Neural cell (in vitro differentiated cells): ENCODE data around the gene ACY1.

Source experiments
- CTCF ChIP-seq: fragments of 450-650 bp; IDR thresholded peaks from 2 replicates; pipeline ENCODE4 v1.5.1; 2014; ENCODE audit warnings: antibody characterized with exemption, mild to moderate bottlenecking, moderate library complexity; ENCODE audit not compliant: poor library complexity, severe bottlenecking
- EP300 ChIP-seq: fragments of 450-650 bp; conservative IDR thresholded peaks from 2 replicates; pipeline ENCODE4 v1.6.1; 2014; ENCODE audit warnings: antibody characterized with exemption, mild to moderate bottlenecking, moderate library complexity; ENCODE audit not compliant: poor library complexity, severe bottlenecking
- EZH2 ChIP-seq: fragments of 200-600, 300-800 bp; shearing (Covaris generic), sonication (generic); IDR thresholded peaks from 2 replicates; pipeline ENCODE4 v1.6.1; 2014; ENCODE audit warnings: antibody characterized with exemption, low read length, borderline replicate concordance, mild to moderate bottlenecking; ENCODE audit not compliant: insufficient read depth, poor library complexity, severe bottlenecking
- MXI1 ChIP-seq: fragments of 450-650 bp; conservative IDR thresholded peaks from 2 replicates; pipeline ENCODE4 v1.6.1; 2014; ENCODE audit warnings: antibody characterized with exemption, mild to moderate bottlenecking; ENCODE audit not compliant: poor library complexity, severe bottlenecking
- POLR2AphosphoS5 ChIP-seq: IDR thresholded peaks from 2 replicates; pipeline ENCODE4 v1.6.1; 2012
- RAD21 ChIP-seq: fragments of 450-650 bp; conservative IDR thresholded peaks from 2 replicates; pipeline ENCODE4 v1.6.1; 2014; ENCODE audit warnings: antibody characterized with exemption, mild to moderate bottlenecking, moderate library complexity
- REST ChIP-seq: IDR thresholded peaks from 2 replicates; pipeline ENCODE4 v1.6.1; 2012; ENCODE audit warnings: borderline replicate concordance
- SMC3 ChIP-seq: fragments of 450-650 bp; conservative IDR thresholded peaks from 2 replicates; pipeline ENCODE4 v1.6.1; 2014; ENCODE audit warnings: antibody characterized with exemption, mild to moderate bottlenecking, moderate library complexity; ENCODE audit not compliant: poor library complexity
- TAF1 ChIP-seq: IDR thresholded peaks from 2 replicates; pipeline ENCODE4 v1.6.1; 2012; ENCODE audit warnings: low read depth

GRCh38 chr3:52015438-52016228, 32.3 kb downstream of the ACY1 start:
- TF ChIP-seq TAF1 (no peak), REST (no peak), CTCF (no peak), SMC3 (no peak), EP300 (no peak), POLR2AphosphoS5 (no peak), RAD21 (no peak), EZH2 (no peak), MXI1 (no peak)
